Measurements from ENCODE around the gene LGMN. TPM values are rescaled to one million over a fixed set of nuclear protein-coding genes. Genes with fewer than 3 reads are reported as not detected.
A peak's percentile ranks its signal among the peaks of the same experiment; 100 is the strongest.

LGMN gene
- total RNA-seq, 1 donor from 2014 or later = 1.1 TPM

DNA sequence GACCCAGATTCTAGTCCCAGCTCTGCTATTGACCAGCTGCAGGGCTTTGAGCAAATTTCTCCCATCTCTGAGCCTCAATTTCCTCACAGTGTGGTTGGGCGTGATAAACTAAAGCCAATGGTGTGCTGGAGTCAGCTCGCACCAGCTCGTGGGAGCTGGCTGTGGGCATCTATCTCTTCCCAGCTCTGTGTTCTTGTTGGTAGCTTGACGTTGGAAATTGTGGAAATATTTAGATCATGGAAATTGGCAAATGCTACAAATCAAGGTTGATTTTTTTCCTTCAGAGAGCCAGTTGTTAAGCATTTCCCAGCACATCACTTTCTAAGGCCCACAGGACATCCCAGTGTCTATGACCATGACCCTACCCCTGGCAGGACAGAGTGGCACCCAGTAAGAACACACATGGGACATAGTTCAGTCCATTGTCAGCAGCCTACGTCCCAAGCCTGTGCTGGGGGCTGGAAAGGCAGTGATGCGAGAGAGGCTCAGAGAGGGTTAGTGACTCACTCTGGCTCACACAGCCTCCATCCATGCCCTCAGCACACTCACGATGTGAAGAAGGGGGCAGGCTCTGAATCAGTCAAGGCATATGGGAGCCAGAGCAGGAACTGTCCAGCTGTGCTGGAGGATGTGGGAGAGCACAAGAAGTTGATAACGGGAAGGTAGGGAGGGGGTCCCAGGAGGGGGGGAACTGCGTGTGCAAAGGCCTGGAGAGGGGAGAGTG is 77.6 kb downstream of the LGMN start:
- no peaks in the 10 kb centered on the region for H3K27me3 Mint-ChIP-seq (ENCODE audit: low read depth)
- DNase-seq (ENCODE audit: low spot score) = no peak
- no peak overlapping the region for H3K4me3 Mint-ChIP-seq (ENCODE audit: low read depth)
- intact Hi-C loops (cut with micrococcal nuclease) = loop anchor here (10.0 kb wide), 2 partner anchors 326 to 546 kb away; partner anchors contain the start of genes CPSF2 and NDUFB1
- peaks cover 62% of the 10 kb centered on the region for H3K36me3 Mint-ChIP-seq (ENCODE audit: low read depth)
- H3K27ac Mint-ChIP-seq = peak overlapping the region; percentile 20
- peaks cover 38% of the 10 kb centered on the region for H3K4me1 Mint-ChIP-seq (ENCODE audit: low read depth)
- no peaks in the 10 kb centered on the region for H3K9me3 Mint-ChIP-seq

DNA sequence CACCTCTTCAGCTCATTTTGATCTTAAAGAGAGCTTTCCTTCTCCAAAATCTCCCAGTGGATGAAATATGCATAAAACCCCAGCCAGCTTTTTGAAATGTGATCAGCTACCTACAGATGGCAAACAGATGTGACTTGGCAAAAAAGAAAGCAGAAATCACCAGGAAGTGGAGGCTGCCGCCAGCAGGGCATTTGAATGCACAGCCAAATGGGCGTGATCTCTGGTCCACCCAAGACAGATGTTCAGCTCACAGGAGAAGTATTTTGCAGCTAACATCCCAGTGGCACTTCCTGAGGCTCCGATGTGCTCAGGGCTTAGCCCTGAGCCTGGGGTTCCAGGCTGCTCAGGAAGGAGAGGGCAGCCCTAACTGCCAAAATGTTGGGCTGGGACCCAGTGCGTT is 78.3 kb downstream of the LGMN start:
- Mint-ChIP-seq H3K9me3 (no peaks in the 10 kb centered on the region), H3K4me1 (ENCODE audit: low read depth) (peaks cover 35% of the 10 kb centered on the region), H3K27ac (peak overlapping the region; percentile 40), H3K4me3 (ENCODE audit: low read depth) (no peak overlapping the region), H3K27me3 (ENCODE audit: low read depth) (no peaks in the 10 kb centered on the region), H3K36me3 (ENCODE audit: low read depth) (peaks cover 62% of the 10 kb centered on the region)
- DNase-seq (ENCODE audit: low spot score) = no peak
- intact Hi-C loops (cut with micrococcal nuclease) = loop anchor here (10.0 kb wide), 2 partner anchors 325 to 545 kb away; partner anchors contain the start of genes CPSF2 and NDUFB1

DNA sequence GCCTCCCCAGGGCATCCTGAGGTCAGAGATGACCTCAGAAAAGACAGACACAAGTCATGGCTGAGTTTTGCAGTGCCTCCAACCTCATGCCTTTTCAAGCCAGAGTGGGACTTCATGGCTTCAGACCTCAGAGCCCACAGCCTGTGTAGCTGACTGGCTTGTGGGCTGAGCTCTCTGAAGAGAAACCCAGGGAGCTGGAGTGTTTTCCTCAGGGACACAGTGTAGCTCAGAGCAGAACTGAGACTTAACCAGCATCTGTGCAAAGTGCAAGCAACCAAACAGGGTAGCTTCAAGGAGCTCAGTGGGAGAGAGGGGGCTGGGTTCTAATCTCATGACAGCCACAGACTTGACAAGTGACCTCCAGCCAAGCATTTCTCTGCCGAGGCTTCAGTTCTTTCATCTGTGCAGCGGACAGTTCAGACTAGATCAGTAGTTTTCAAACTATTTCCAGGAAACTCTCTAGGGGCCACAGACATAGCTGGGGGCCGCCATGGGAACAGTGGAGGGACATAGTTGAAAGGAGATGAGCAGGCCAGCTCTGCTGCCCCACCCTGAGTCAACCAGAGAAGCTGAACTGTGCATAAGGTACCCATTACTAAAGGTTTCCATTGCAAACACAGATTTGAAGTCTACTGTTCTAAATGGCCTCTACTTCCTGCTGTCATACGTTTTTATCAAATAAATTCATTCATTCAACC is 80.0 kb downstream of the LGMN start:
- Mint-ChIP-seq H3K9me3 (no peaks in the 10 kb centered on the region), H3K27me3 (ENCODE audit: low read depth) (no peaks in the 10 kb centered on the region), H3K36me3 (ENCODE audit: low read depth) (peaks cover 61% of the 10 kb centered on the region), H3K27ac (peak overlapping the region; percentile 50), H3K4me1 (ENCODE audit: low read depth) (peaks cover 36% of the 10 kb centered on the region), H3K4me3 (ENCODE audit: low read depth) (no peak overlapping the region)
- intact Hi-C loops (cut with micrococcal nuclease) = loop anchor here (1.0 kb wide), 2 partner anchors 9 to 17 kb away; no protein-coding TSS in a partner anchor
- DNase-seq (ENCODE audit: low spot score) = no peak

DNA sequence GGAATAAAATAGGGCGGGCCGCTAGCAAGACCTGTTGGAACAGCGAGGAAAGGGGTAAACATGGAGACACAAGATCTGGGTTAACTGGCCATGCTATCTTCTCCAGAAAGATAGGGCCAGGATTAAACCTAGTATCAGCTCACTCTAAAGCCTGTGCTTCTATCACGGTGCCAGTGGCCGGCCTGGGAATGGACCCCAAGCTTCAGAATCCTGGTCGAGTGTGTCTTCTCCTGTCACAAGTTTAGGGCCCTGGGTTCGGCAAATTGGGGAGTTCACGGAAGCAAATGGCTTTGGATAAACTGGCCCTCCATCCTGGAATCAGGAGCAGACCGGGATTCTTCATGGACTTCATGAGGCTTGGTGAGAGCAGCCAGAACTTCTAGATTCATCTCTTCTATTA is 82.2 kb downstream of the LGMN start:
- H3K27ac Mint-ChIP-seq = no peak overlapping the region
- H3K36me3 Mint-ChIP-seq (ENCODE audit: low read depth) = peaks cover 75% of the 10 kb centered on the region
- no peaks in the 10 kb centered on the region for H3K27me3 Mint-ChIP-seq (ENCODE audit: low read depth)
- DNase-seq (ENCODE audit: low spot score) = no peak
- H3K9me3 Mint-ChIP-seq = no peaks in the 10 kb centered on the region
- H3K4me3 Mint-ChIP-seq (ENCODE audit: low read depth) = no peak overlapping the region
- H3K4me1 Mint-ChIP-seq (ENCODE audit: low read depth) = peaks cover 35% of the 10 kb centered on the region
- intact Hi-C loops (cut with micrococcal nuclease) = no loop called here

DNA sequence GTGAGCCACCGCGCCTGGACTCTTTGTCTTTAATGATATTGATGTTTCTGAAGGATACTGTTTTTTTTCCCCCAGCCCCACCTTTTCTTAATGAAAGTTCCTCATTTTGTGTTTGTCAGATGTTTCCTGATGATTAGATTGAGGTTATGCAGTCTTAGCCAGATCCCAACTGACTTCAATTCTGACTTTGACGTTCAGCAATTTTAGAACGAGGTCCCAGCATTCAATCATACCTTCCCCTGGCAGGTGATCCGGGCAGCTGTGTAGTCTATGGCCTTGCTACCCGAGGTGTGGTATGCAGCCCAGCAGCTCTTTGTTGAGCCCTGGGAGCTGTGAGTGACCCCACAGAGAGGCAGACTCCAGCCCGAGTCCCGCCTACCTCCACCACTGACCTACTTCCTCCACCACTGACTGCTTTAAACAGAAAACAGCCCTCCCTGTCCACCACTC is 82.7 kb downstream of the LGMN start:
- DNase-seq (ENCODE audit: low spot score) = no peak
- Mint-ChIP-seq H3K27ac (no peak overlapping the region), H3K9me3 (no peaks in the 10 kb centered on the region), H3K27me3 (ENCODE audit: low read depth) (no peaks in the 10 kb centered on the region), H3K4me3 (ENCODE audit: low read depth) (no peak overlapping the region), H3K36me3 (ENCODE audit: low read depth) (peaks cover 76% of the 10 kb centered on the region), H3K4me1 (ENCODE audit: low read depth) (peaks cover 29% of the 10 kb centered on the region)
- intact Hi-C loops (cut with micrococcal nuclease) = no loop called here

DNA sequence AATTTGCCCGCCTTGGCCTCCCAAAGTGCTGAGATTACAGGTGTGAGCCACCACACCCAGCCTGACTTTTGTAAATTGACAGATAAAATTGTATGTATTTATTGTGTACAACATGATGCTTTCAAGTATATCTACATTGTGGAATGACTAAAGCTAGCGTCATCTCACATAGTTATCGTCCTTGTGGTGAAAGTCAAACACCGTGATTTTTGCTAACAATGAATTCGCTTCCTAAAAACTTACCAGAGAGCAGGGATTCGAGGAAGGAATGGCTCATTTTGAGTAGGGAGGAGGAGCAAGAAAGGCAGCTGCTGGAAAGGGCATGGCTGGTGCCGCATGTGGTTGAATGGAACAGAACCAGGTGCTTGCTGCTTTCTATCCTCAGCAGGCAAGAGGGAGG is 85.4 kb downstream of the LGMN start:
- H3K27me3 Mint-ChIP-seq (ENCODE audit: low read depth) = no peaks in the 10 kb centered on the region
- no peak for DNase-seq (ENCODE audit: low spot score)
- H3K4me3 Mint-ChIP-seq (ENCODE audit: low read depth) = no peak overlapping the region
- H3K9me3 Mint-ChIP-seq = no peaks in the 10 kb centered on the region
- H3K4me1 Mint-ChIP-seq (ENCODE audit: low read depth) = peaks cover 18% of the 10 kb centered on the region
- H3K27ac Mint-ChIP-seq = no peak overlapping the region
- peaks cover 82% of the 10 kb centered on the region for H3K36me3 Mint-ChIP-seq (ENCODE audit: low read depth)
- intact Hi-C loops (cut with micrococcal nuclease) = no loop called here

DNA sequence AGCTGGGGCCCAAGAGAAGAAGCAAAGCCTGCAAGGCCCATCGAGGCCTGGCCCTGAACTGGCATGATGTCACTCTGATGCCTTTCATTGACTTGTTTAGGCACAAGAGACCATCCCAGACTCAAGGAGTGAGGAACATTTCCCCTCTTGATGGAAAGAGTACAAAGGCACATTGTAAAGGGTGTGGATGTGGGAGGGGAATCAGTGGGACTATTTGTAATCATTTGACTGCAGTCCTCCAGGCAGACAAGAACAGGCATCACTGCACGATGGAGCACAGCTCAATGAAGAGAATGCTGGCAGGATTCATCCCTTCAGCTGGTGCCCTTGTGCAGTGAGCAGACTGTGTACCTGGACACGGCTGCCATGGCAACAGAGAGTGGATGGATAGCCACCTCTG is 87.9 kb downstream of the LGMN start:
- no peak overlapping the region for H3K4me3 Mint-ChIP-seq (ENCODE audit: low read depth)
- no peak overlapping the region for H3K27ac Mint-ChIP-seq
- H3K27me3 Mint-ChIP-seq (ENCODE audit: low read depth) = no peaks in the 10 kb centered on the region
- no peaks in the 10 kb centered on the region for H3K9me3 Mint-ChIP-seq
- peaks cover 30% of the 10 kb centered on the region for H3K4me1 Mint-ChIP-seq (ENCODE audit: low read depth)
- peaks cover 84% of the 10 kb centered on the region for H3K36me3 Mint-ChIP-seq (ENCODE audit: low read depth)
- intact Hi-C loops (cut with micrococcal nuclease) = no loop called here
- DNase-seq (ENCODE audit: low spot score) = no peak

DNA sequence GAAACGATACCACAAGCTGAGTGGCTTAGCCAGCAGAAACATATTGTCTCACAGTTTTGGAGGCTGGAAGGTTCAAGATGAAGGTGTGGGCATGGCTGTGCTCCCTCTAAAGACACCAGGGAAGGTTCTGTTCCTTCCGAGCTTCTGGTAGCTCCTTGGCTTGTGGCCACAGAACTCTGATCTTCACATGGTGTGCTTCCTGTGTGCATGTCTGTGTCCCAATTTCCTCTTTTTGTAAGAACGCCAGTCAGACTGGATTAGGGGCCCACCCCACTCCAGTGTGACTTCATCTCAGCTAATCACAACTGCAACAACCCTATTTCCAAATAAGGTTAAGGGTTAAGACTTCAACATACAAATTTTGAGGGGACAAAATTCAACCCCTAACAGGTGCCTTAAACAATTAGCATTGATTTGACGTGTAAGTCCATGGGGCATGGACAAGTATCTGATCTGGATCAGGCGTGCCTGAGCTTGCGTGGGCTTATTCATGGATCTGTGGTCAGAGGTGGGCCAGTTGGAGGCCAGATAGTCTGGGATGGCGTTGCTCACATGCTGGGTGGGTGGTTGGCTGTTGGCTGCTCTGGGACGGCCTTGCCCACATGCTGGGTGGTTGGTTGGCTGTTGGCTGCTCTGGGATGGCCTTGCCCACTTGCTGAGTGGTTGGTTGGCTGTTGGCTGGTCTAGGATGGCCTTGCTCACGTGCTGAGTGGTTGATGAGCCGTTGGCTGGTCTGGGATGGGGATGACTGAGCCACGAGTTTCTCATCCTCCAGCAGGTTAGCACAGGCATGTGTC is 88.5 kb downstream of the LGMN start:
- Mint-ChIP-seq H3K4me1 (ENCODE audit: low read depth) (peaks cover 34% of the 10 kb centered on the region), H3K27ac (no peak overlapping the region), H3K36me3 (ENCODE audit: low read depth) (peaks cover 87% of the 10 kb centered on the region), H3K4me3 (ENCODE audit: low read depth) (no peak overlapping the region), H3K27me3 (ENCODE audit: low read depth) (no peaks in the 10 kb centered on the region), H3K9me3 (no peaks in the 10 kb centered on the region)
- intact Hi-C loops (cut with micrococcal nuclease) = no loop called here
- no peak for DNase-seq (ENCODE audit: low spot score)

DNA sequence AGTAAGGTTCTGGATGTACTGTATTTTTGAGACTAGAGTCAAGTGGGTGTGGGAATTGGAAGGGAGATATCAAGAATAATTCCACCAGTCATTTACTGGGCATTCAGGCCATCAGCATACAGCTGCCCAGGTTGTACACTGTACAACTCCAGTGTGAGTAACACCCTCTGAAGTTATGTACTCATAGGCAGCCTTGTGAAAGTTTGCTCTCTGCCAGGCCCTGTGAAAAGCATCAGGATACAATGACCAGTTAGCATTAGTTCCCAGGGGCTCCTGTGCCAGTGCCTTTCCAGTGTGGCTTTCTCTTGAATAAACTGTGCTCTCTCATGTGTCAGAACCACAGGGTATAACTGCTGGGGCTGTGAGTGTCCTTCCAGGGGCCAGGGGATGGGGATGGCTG is 89.7 kb downstream of the LGMN start:
- Mint-ChIP-seq H3K9me3 (no peaks in the 10 kb centered on the region), H3K4me3 (ENCODE audit: low read depth) (no peak overlapping the region), H3K36me3 (ENCODE audit: low read depth) (peaks cover 84% of the 10 kb centered on the region), H3K4me1 (ENCODE audit: low read depth) (peaks cover 34% of the 10 kb centered on the region), H3K27ac (no peak overlapping the region), H3K27me3 (ENCODE audit: low read depth) (no peaks in the 10 kb centered on the region)
- intact Hi-C loops (cut with micrococcal nuclease) = no loop called here
- no peak for DNase-seq (ENCODE audit: low spot score)

DNA sequence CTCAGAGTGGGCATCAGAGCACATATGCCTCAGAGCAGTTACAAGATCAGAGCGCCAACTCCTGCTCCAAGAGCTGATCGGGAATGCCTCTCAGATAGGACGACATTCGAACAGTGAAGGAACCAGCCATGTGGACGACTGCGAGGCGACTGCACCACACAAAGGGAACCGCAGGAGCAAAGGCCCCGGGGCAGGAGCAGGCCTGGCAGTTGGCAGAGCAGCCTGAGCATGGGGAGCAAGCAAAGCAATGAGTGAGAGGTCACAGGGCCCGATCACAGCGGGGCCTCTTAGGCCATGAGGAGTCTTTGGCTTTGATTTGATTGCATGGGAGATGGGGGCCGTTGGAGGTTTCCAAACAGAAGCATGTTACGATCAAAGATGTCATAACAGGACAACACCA is 90.3 kb downstream of the LGMN start:
- Mint-ChIP-seq H3K9me3 (no peaks in the 10 kb centered on the region), H3K4me1 (ENCODE audit: low read depth) (peaks cover 39% of the 10 kb centered on the region), H3K36me3 (ENCODE audit: low read depth) (peaks cover 85% of the 10 kb centered on the region), H3K27ac (no peak overlapping the region), H3K27me3 (ENCODE audit: low read depth) (no peaks in the 10 kb centered on the region), H3K4me3 (ENCODE audit: low read depth) (no peak overlapping the region)
- no peak for DNase-seq (ENCODE audit: low spot score)
- intact Hi-C loops (cut with micrococcal nuclease) = no loop called here

DNA sequence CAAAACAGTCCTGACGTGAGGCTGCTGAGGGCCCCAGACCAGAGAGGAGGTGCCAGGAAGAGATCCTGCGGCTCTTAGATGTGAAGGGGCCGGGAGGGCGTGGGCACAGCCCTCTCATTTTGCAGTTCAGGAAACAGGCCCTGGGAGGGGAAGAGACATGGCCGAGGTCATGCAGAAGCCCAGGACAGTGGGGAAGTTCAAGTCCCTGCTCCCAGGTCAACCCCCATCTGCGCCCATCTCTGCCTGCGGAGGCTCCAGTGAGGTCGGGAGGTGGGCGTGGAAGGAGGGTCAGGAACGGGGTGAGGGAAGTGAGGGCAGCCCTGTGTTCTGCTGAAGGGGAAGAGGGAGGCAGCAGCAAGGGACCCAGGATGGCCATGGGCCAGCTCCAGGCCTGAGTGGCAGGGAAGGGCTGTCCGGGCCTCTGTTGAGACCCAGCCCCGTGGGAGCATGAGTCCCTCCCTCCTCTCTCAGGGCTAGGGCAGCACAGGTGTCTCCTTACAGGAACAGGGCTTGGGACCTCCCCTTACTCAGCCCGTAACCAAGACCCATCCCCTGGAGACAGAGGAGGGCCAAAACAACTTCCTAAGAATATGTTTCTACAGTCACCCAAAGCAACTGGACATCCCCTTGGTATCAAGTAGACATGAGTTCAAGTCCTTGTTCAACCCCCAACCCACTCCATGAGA is 90.8 kb downstream of the LGMN start:
- no peak for DNase-seq (ENCODE audit: low spot score)
- Mint-ChIP-seq H3K27me3 (ENCODE audit: low read depth) (no peaks in the 10 kb centered on the region), H3K4me3 (ENCODE audit: low read depth) (no peak overlapping the region), H3K4me1 (ENCODE audit: low read depth) (peaks cover 41% of the 10 kb centered on the region), H3K9me3 (no peaks in the 10 kb centered on the region), H3K27ac (peak overlapping the region; percentile 21), H3K36me3 (ENCODE audit: low read depth) (peaks cover 81% of the 10 kb centered on the region)
- intact Hi-C loops (cut with micrococcal nuclease) = no loop called here

DNA sequence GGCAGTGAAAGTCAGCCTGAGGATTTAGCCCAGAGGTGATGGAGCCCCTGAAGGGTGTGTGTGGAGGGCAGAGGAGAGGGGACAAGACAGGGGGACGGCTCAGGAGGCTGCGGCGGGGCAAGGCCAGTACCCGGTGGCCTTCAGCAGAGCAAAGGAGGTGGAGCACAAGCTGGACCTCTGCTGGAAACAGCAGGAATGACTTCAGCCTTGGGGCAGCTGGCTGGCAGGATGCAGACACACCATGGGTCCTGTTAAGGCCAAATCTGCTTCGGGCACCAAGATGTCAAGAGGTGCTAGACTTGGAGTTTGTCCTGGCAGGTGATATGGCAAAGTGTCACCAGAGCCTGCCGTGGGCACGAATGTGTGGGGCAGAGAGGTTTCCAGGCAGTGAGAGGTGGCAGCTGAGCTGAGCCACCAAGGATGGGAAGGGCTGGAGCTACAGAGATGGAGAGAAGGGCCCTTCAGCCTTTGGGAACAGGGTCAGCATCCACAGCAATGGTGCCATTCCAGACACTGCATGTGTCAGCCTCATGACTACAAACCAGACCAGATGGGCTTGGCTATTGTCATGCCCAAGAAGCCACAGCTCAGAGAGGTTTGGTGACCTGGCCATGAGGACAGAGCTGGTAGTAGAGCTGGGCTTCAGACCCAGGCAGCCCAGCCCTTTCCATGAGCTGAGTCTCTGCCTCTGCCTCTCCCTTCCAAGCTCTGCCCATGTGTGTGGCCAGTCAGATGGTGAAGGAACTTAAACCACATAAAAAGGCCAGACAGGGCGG is 91.9 kb downstream of the LGMN start:
- Mint-ChIP-seq H3K36me3 (ENCODE audit: low read depth) (peaks cover 75% of the 10 kb centered on the region), H3K4me3 (ENCODE audit: low read depth) (peak overlapping the region; percentile 27), H3K9me3 (no peaks in the 10 kb centered on the region), H3K27ac (no peak overlapping the region), H3K27me3 (ENCODE audit: low read depth) (no peaks in the 10 kb centered on the region), H3K4me1 (ENCODE audit: low read depth) (peaks cover 49% of the 10 kb centered on the region)
- no peak for DNase-seq (ENCODE audit: low spot score)
- intact Hi-C loops (cut with micrococcal nuclease) = no loop called here

All from activated T-helper 2 cell treated with anti-CD3 and anti-CD28 coated beads, Interferon-gamma antibody, Interleukin-2, Interleukin-4, amounts not matched to agents 10 μg/mL and 5 μg/mL and 100 μg/mL, durations not matched to agents 14 hours and 24 hours and 36 hours (primary cell).